HG03196 (cell line): ENCODE results near the gene KCNK1.

Experiments
- ATAC-seq: cut with Tn5 transposase; IDR thresholded peaks from one replicate; pipeline ENCODE4 v1.9.1; 2021; ENCODE audit not compliant: unreplicated experiment

Gene KCNK1

DNA sequence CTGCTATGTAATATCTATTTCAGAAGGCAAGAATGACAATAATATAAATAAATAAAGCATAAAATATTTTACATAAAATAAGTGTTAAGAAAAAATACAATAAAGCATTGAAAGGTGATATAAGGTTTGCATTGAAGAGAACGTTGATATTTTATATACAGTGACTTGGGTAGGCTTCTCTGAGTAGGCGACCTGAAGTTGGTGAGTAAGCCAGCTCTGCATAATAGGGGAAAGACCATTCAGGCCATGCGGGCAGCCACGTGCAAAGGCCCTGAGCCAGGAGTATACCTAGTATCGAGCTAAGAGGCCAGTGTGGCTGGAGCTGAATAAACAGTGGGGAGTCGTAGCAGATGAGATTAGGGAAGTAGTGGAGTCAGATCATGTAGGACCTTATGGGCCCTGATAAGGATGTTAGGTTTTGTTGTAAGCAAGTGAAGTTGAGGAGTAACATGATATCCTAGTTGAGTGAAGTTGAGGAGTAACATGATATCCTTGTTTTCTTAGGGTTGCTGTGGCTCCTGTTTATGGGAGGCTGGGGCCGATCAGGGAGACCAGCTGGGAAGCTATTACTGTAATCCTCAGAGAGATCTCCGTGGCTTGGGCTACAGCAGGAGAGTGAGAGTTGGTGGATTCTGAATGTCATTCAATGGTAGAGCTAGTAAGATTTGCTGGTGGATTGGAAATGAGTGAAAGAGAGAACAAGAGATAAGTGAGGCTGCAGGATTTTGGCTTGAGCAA lies 22.0 kb downstream of the KCNK1 start:
- ATAC-seq: no peak

- ATAC-seq: no peak
Measured at GRCh38 chr1:233636503-233636877, 22.6 kb downstream of the KCNK1 start.

GRCh38 chr1:233638513-233638912 lies 24.6 kb downstream of the KCNK1 start:
- ATAC-seq: no peak

DNA sequence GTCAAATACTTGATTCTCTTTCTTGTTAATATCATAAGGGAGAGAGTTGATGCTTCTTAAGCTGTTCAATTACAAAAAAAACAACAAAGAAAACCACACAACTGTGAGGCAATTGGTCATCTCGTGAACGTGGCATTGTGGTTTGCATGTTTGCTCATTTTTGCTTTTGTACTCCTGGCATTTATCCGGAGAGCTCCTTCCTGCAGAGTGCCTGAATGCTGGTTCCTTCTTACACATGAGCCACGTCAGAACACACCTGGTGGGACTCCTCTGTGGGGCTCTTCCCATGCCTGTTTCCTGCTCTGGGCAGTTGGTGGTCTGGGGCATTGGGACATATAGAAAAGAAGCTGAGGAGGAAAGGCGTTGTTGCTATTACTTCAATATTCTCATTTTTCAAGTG lies 25.7 kb downstream of the KCNK1 start:
- no peak for ATAC-seq

DNA sequence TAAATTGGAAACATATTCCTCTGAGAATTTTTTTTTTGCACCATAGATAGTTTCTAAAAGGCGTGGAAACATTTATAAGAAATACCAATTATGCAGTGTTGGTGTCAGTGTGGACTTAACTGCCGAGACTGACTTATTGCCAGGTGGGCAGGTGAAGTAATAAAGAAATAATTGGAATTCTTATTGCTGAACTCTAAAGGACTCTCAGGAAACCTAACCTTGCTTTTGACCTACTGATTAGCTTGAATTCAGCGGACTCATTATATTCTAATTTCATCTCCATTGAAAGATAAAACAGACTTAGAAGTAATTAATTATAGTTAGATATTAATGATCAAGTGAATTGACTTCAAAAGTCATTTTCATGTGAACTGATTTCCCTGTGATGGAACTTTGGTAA lies 26.3 kb downstream of the KCNK1 start:
- no peak for ATAC-seq

- no peak for ATAC-seq
Measured at GRCh38 chr1:233641029-233641428, 27.1 kb downstream of the KCNK1 start.

DNA sequence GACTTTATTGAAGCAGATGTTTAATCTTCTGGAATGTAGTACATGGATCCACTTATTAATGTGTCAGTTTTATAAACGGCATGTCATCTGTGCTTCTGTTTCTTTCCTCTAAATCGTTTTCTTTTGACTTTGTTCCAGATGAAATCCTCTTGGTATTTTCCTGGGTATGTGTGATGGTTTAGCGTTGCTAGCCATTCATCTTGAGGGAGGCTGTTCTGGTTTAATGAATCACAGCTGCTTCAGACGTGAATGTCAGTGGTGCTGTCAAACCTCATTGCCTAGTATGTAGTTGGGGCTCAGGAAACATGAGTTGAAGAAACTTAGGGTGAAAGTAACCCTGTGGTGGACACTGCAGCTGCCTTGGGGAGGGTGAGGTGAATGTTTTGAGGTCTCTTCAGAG lies 33.2 kb downstream of the KCNK1 start:
- ATAC-seq: no peak

GRCh38 chr1:233647636-233648035 lies 33.7 kb downstream of the KCNK1 start:
- no peak for ATAC-seq

- no peak for ATAC-seq
Measured at GRCh38 chr1:233651061-233651460, 37.2 kb downstream of the KCNK1 start.

DNA sequence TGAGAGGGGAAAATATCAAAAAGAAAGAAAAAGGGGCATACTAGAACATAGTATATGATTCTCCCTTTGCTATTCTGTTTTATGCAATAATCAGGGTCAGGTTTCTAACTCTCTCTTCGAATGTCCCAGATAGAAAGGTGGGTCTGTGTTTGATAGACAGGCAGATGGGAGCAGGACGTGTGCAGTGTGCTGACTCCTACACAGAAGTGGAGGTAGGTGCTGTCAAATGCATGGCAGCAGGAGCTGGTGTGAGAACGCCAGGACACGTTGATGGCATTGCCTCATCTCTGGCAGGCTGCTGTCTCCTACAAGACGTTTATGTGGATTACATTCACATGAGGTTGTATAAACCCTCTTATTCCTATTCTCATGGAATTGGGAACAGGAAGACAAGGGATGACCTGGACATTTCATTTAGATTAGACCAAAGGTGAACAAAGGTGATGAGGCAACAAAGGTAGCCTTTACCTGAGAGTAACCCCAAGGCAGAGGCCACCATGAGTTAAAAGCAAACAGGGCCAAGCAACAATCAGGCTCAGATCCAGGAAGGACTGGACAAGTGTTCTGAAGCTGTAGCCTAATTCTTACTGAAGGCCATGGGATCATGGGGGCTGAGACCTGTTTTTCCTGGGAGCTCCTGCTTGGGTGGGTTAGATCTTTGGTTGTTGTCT lies 37.8 kb downstream of the KCNK1 start:
- no peak for ATAC-seq

DNA sequence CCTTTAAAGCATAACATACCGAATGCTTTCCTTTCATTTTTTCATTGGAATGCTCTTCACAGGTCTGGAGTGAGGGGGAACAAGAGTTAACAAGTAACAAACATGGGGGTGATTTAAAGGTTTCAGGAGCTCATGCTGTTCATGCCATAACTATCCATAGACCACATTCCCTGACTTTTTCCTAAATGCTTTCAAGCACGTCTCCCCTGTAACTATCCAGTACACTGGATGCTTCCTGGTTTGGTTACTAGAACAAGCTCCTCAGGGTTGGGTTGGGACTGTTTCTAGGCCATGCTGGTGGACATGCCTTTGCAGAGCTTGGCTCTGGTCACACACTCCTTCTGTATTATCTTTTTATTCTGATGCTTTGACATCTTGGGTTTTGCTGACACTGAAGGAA lies 38.6 kb downstream of the KCNK1 start:
- no peak for ATAC-seq

GRCh38 chr1:233654658-233655280 lies 40.9 kb downstream of the KCNK1 start:
- ATAC-seq: no peak

GRCh38 chr1:233655301-233655740 lies 41.4 kb downstream of the KCNK1 start:
- no peak for ATAC-seq

- ATAC-seq: no peak
Measured at GRCh38 chr1:233656032-233656635, 42.2 kb downstream of the KCNK1 start.

GRCh38 chr1:233656687-233657086 lies 42.8 kb downstream of the KCNK1 start:
- ATAC-seq: no peak

DNA sequence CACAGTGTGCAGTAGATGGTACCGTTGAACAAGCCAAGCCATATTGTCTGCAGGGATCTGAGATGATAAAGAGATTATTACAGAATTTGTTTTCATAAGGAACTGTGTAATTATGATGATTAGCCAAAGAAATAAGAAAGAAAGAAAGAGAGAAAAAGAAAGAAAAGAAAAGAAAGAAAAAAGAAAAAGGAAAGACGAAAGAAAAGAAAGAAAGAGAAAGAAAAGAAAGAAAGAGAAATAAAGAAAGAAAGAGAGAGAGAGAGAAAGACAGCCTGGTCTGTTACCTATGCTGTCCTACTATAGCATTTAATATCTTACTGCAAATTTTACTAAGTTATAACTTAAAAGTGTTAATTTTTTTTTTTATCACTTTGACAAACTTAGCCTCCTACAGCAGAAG lies 43.6 kb downstream of the KCNK1 start:
- ATAC-seq: no peak

- no peak for ATAC-seq
Measured at GRCh38 chr1:233659495-233659894, 45.6 kb downstream of the KCNK1 start.

GRCh38 chr1:233661376-233662159 lies 47.7 kb downstream of the KCNK1 start:
- ATAC-seq: no peak

- ATAC-seq: no peak
Measured at GRCh38 chr1:233662575-233663304, 48.8 kb downstream of the KCNK1 start.

DNA sequence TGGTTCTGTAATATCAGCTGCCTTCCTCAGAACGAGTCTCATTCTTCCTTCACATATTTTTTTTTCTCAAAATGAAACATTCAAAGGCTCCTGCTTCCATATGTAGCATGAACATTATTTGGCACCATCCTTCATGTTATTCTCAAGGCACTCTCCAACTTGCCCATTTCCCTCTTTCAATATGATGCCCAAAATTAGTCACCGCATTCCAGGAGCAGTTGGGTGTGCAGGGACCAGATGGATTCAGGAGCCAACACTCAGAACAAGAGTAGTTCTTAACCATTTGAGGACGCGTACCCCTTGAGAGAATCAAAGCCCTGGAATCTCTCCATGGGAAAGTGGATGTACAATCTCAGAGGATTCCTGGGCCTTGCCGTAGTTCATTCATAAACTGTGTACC lies 50.3 kb downstream of the KCNK1 start:
- no peak for ATAC-seq
